Liver (tissue), 9 donors: Measurements from ENCODE around the gene ITGB3. TPM values are rescaled to one million over a fixed set of nuclear protein-coding genes. Genes with fewer than 3 reads are reported as not detected.
A peak's percentile ranks its signal among the peaks of the same experiment; 100 is the strongest.

Experiments used
- DNase-seq: peaks from one replicate; pipeline ENCODE4 v3.0.0-alpha.2; 2017; ENCODE audit warnings: low spot score
- H3K27ac ChIP-seq, 2 donors: one replicate each; pipeline ENCODE4 v1.7.0; 2013; ENCODE audit warnings: inconsistent platforms in 2 of 2, low read length in 2 of 2, control low read depth in 1 of 2, low read depth in 1 of 2, mild to moderate bottlenecking in 1 of 2
- H3K27me3 ChIP-seq, 4 donors: one replicate each; pipeline versions ENCODE4 v1.6.1 to v1.7.0; 2013; ENCODE audit warnings: low read length in 3 of 4, inconsistent platforms in 1 of 4, mild to moderate bottlenecking in 1 of 4, moderate library complexity in 1 of 4; ENCODE audit not compliant: control insufficient read depth in 4 of 4, insufficient read depth in 4 of 4
- H3K36me3 ChIP-seq, 4 donors: one replicate each; pipeline versions ENCODE4 v1.6.1 to v1.7.0; 2013; ENCODE audit warnings: low read length in 3 of 4, mild to moderate bottlenecking in 3 of 4, low read depth in 1 of 4, moderate library complexity in 1 of 4; ENCODE audit not compliant: control insufficient read depth in 4 of 4, insufficient read depth in 3 of 4
- H3K4me1 ChIP-seq, 4 donors: one replicate each; pipeline versions ENCODE4 v1.6.1 to v1.7.0; 2013; ENCODE audit warnings: low read length in 3 of 4, mild to moderate bottlenecking in 3 of 4, moderate library complexity in 1 of 4; ENCODE audit not compliant: control insufficient read depth in 4 of 4, insufficient read depth in 4 of 4
- H3K4me3 ChIP-seq, 3 donors: one replicate each; pipeline versions ENCODE4 v1.6.1 to v1.7.0; 2013; ENCODE audit warnings: low read length in 3 of 3, control low read depth in 1 of 3, low read depth in 1 of 3, mild to moderate bottlenecking in 1 of 3
- H3K9ac ChIP-seq, 2 donors: one replicate each; pipeline ENCODE4 v1.7.0; 2013; ENCODE audit warnings: low read length in 2 of 2, mild to moderate bottlenecking in 2 of 2, moderate library complexity in 2 of 2, control low read depth in 1 of 2, low read depth in 1 of 2
- H3K9me3 ChIP-seq, 4 donors: one replicate each; pipeline versions ENCODE4 v1.6.1 to v1.7.0; 2013; ENCODE audit warnings: low read length in 3 of 4; ENCODE audit not compliant: control insufficient read depth in 4 of 4
- EGR1 ChIP-seq, 2 donors: IDR thresholded peaks; 2 replicates each; pipeline ENCODE4 v1.6.1; 2016 to 2018; ENCODE audit warnings: antibody characterized with exemption in 2 of 2, low read depth in 2 of 2
- FOXA1 ChIP-seq: IDR thresholded peaks from 2 replicates; pipeline ENCODE4 v1.6.1; 2016; ENCODE audit warnings: antibody characterized with exemption
- FOXA2 ChIP-seq: IDR thresholded peaks from 2 replicates; pipeline ENCODE4 v1.6.1; 2016; ENCODE audit warnings: antibody characterized with exemption
- GABPA ChIP-seq, 2 donors: IDR thresholded peaks in 1 of 2; conservative IDR thresholded peaks in 1 of 2; 2 replicates each; pipeline ENCODE4 v1.6.1; 2016; ENCODE audit warnings: antibody characterized with exemption in 2 of 2, mild to moderate bottlenecking in 1 of 2, moderate library complexity in 1 of 2
- HNF4A ChIP-seq, 2 donors: conservative IDR thresholded peaks; 2 replicates each; pipeline ENCODE4 v1.6.1; 2016; ENCODE audit warnings: antibody characterized with exemption in 2 of 2, mild to moderate bottlenecking in 2 of 2
- HNF4G ChIP-seq: IDR thresholded peaks from 2 replicates; pipeline ENCODE4 v1.6.1; 2016; ENCODE audit warnings: antibody characterized with exemption
- REST ChIP-seq: IDR thresholded peaks from 2 replicates; pipeline ENCODE4 v1.6.1; 2016; ENCODE audit warnings: antibody characterized with exemption, mild to moderate bottlenecking
- RXRA ChIP-seq, 2 donors: IDR thresholded peaks; 2 replicates each; pipeline ENCODE4 v1.6.1; 2017 to 2018; ENCODE audit warnings: antibody characterized with exemption in 2 of 2, mild to moderate bottlenecking in 1 of 2
- SP1 ChIP-seq: IDR thresholded peaks from 2 replicates; pipeline ENCODE4 v1.6.1; 2018; ENCODE audit warnings: antibody characterized with exemption, mild to moderate bottlenecking
- TAF1 ChIP-seq: conservative IDR thresholded peaks from 2 replicates; pipeline ENCODE4 v1.6.1; 2016; ENCODE audit warnings: antibody characterized with exemption, mild to moderate bottlenecking
- YY1 ChIP-seq: IDR thresholded peaks from 2 replicates; pipeline ENCODE4 v1.6.1; 2016; ENCODE audit warnings: antibody characterized with exemption, mild to moderate bottlenecking
- WGBS: extraction: QIAGEN DNeasy Blood & Tissue Kit; methylation state at CpG from one replicate; pipeline ENCODE4 v1.1.7; 2013; 5-methylcytosine and 5-hydroxymethylcytosine counted together
- polyA plus RNA-seq, 2 donors: library from polyadenylated mRNA; stranded (reverse) in 1 of 2; unstranded in 1 of 2; fragments of 200-250 nt in 1 of 2; fragments of >200 nt in 1 of 2; fragmentation: Nextera tagmentation in 1 of 2; extraction: Ambion mirVana in 1 of 2; gene quantifications; one replicate each; pipeline versions ENCODE4 v1.2.1 to v1.2.3, GENCODE V29; 2013 to 2015
- total RNA-seq, 2 donors: library from RNA; depleted of rRNA; stranded (reverse); fragments of >200 nt; gene quantifications; one replicate each; pipeline ENCODE4 v1.2.3, GENCODE V29; 2014
- TF ChIP-seq, protein P1 (sequence below): IDR thresholded peaks from 2 replicates; pipeline ENCODE4 v1.6.1; 2016; ENCODE audit warnings: antibody characterized with exemption
- donor health status: healthy.
- donor health status: healthy.
- donor health status: healthy.
- donor health status: healthy.
- donor health status: healthy.

Gene ITGB3
- total and polyA plus RNA-seq, 4 donors, result 0.47 to 33.4 (median 3.8) TPM

- TF ChIP-seq TAF1 (peak; percentile 41), FOXA1 (peak; percentile 72), FOXA2 (peak; percentile 83), EGR1 (IDR thresholded peaks at IDR 0.05; ENCODE audit: low read depth in 2 of 2) (peak; percentile 63 to 94), HNF4A (conservative IDR thresholded peaks at IDR 0.05) (peak; percentile 98 to 99), YY1 (peak; percentile 60)
- TF ChIP-seq, protein P1, sequence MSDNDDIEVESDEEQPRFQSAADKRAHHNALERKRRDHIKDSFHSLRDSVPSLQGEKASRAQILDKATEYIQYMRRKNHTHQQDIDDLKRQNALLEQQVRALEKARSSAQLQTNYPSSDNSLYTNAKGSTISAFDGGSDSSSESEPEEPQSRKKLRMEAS, result peak; percentile 78
Measured at GRCh38 chr17:47316311-47316710, 62.7 kb downstream of the ITGB3 start (continued).

- Histone ChIP-seq H3K4me1 (peaks cover 3 to 18% (median 8%) of the 10 kb centered on the region in 4 donors), H3K4me3 (no peak overlapping the region), H3K27ac (peak overlapping the region; percentile 81 to 91), H3K9me3 (no peaks in the 10 kb centered on the region), H3K27me3 (no peaks in the 10 kb centered on the region), H3K36me3 (no peaks in the 10 kb centered on the region), H3K9ac (no peak overlapping the region)
- 88% methylated on average over 2 of the region's 2 CpGs for WGBS
- DNase-seq, result no peak
- no peak for TF ChIP-seq REST
- no peak for TF ChIP-seq RXRA (IDR thresholded peaks at IDR 0.05)
- no peak for TF ChIP-seq TAF1
- TF ChIP-seq FOXA2, result no peak
- no peak for TF ChIP-seq SP1
- no peak for TF ChIP-seq HNF4G
- TF ChIP-seq EGR1 (IDR thresholded peaks at IDR 0.05; ENCODE audit: low read depth in 2 of 2), result no peak
- no peak for TF ChIP-seq FOXA1
- no peak for TF ChIP-seq GABPA (IDR thresholded peaks at IDR 0.05 in 1 of 2, conservative IDR thresholded peaks at IDR 0.05 in 1 of 2)
- TF ChIP-seq, protein P1, result no peak
Measured at GRCh38 chr17:47317119-47317518, 63.5 kb downstream of the ITGB3 start.

DNA sequence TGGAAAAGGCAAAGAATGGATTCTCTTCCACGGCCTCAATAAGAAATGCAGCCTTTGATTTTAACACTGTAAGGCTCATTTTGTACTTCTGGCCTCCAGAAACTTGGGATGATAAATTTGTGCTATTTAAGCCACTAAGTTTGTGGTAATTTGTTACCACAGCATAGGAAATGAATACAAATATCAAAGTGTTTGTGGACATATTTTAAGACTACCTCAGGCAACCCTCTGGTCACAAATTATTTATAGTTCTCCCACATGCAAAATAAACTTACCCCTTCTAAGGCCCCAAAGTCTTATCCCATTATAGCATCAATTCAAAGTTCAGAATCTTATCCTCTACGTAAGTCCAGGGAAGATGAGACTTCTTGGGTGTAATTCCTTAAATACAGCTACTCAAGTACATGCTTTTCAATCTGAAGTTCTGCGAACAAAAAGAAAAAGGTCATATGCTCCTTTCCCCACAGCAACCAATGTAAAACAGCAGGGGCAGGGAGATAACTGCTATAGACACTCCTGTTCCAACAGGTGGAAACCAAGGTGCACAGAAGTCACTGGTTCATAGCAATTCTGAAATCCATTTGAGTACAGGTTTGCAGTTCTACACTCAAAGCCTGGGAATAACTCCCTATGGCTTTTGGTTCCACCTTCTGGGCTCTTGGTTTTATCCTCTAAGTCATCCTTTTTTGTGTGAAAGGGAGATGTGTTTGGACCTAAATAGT lies 64.7 kb downstream of the ITGB3 start:
- TF ChIP-seq SP1, result no peak
- H3K36me3 ChIP-seq, result no peaks in the 10 kb centered on the region
- H3K4me1 ChIP-seq, result peaks cover 3 to 18% (median 9%) of the 10 kb centered on the region in 4 donors
- no peak overlapping the region for H3K9ac ChIP-seq
- 96% methylated on average over 3 of the region's 3 CpGs for whole genome bisulfite sequencing
- no peak for DNase-seq
- H3K9me3 ChIP-seq, result no peaks in the 10 kb centered on the region
- no peak overlapping the region for H3K4me3 ChIP-seq
- H3K27ac ChIP-seq, result no peak overlapping the region
- H3K27me3 ChIP-seq, result no peaks in the 10 kb centered on the region
